ENCODE measurements around the gene PRKAR1B.
A peak's percentile ranks its signal among the peaks of the same experiment; 100 is the strongest.

PRKAR1B gene

GRCh38 chr7:540997-541396 lies 186.1 kb downstream of the PRKAR1B start:
- DNase-seq (ENCODE audit: low spot score): no peak

GRCh38 chr7:540579-540978 lies 186.5 kb downstream of the PRKAR1B start:
- no peak for DNase-seq (ENCODE audit: low spot score)

- no peak for DNase-seq (ENCODE audit: low spot score)
These were observed 187.2 kb downstream of the PRKAR1B start for GRCh38 chr7:539731-540411.

GRCh38 chr7:538764-539685 lies 188.1 kb downstream of the PRKAR1B start:
- no peak for DNase-seq (ENCODE audit: low spot score)

GRCh38 chr7:537911-538634 lies 189.0 kb downstream of the PRKAR1B start:
- peak; percentile 25 for DNase-seq (ENCODE audit: low spot score)

- DNase-seq (ENCODE audit: low spot score): no peak
These were observed 190.8 kb downstream of the PRKAR1B start for GRCh38 chr7:536231-536630.

GRCh38 chr7:534959-535358 lies 192.1 kb downstream of the PRKAR1B start:
- DNase-seq (ENCODE audit: low spot score): no peak

GRCh38 chr7:534075-534474 lies 193.0 kb downstream of the PRKAR1B start:
- no peak for DNase-seq (ENCODE audit: low spot score)

GRCh38 chr7:533266-533665 lies 193.8 kb downstream of the PRKAR1B start:
- DNase-seq (ENCODE audit: low spot score): no peak

- no peak for DNase-seq (ENCODE audit: low spot score)
These were observed 194.5 kb downstream of the PRKAR1B start for GRCh38 chr7:532379-533143.

GRCh38 chr7:531777-532176 lies 195.3 kb downstream of the PRKAR1B start:
- DNase-seq (ENCODE audit: low spot score): no peak

GRCh38 chr7:528451-528850 lies 198.6 kb downstream of the PRKAR1B start:
- no peak for DNase-seq (ENCODE audit: low spot score)

GRCh38 chr7:527723-528122 lies 199.4 kb downstream of the PRKAR1B start:
- no peak for DNase-seq (ENCODE audit: low spot score)

- no peak for DNase-seq (ENCODE audit: low spot score)
These were observed 200.5 kb downstream of the PRKAR1B start for GRCh38 chr7:526460-527034.

GRCh38 chr7:525740-526139 lies 201.3 kb downstream of the PRKAR1B start:
- DNase-seq (ENCODE audit: low spot score): no peak

GRCh38 chr7:524800-525199 lies 202.3 kb downstream of the PRKAR1B start:
- no peak for DNase-seq (ENCODE audit: low spot score)

GRCh38 chr7:523347-524336 lies 203.4 kb downstream of the PRKAR1B start:
- DNase-seq (ENCODE audit: low spot score): no peak

- no peak for DNase-seq (ENCODE audit: low spot score)
These were observed 204.1 kb downstream of the PRKAR1B start for GRCh38 chr7:522951-523314.

- peak; percentile 38 for DNase-seq (ENCODE audit: low spot score)
These were observed 204.8 kb downstream of the PRKAR1B start for GRCh38 chr7:522071-522950.

Measured in RKO (cell line).